HEK293 (cell line): ENCODE results near the gene USF1.
A peak's percentile ranks its signal among the peaks of the same experiment; 100 is the strongest.

ENCODE experiments used
- BCL6B ChIP-seq: fragments of 450-650 bp; formaldehyde crosslinking; IDR thresholded peaks from 2 replicates; pipeline ENCODE4 v1.5.1; 2017; ENCODE audit warnings: missing biosample characterization, missing genetic modification characterization
- ELK4 ChIP-seq: IDR thresholded peaks from 2 replicates; pipeline ENCODE4 v1.6.1; 2011; ENCODE audit warnings: mild to moderate bottlenecking, low read depth, low read length, borderline replicate concordance
- GLI4 ChIP-seq: fragments of 450-650 bp; formaldehyde crosslinking; IDR thresholded peaks from 2 replicates; pipeline ENCODE4 v1.5.1; 2016; ENCODE audit warnings: missing biosample characterization, missing genetic modification characterization
- HIC1 ChIP-seq: fragments of 450-650 bp; formaldehyde crosslinking; IDR thresholded peaks from 2 replicates; pipeline ENCODE4 v1.5.1; 2016; ENCODE audit warnings: missing biosample characterization, missing genetic modification characterization
- IKZF3 ChIP-seq: fragments of 450-650 bp; IDR thresholded peaks from 2 replicates; pipeline ENCODE4 v1.5.0; 2018; ENCODE audit warnings: missing biosample characterization, mild to moderate bottlenecking, missing genetic modification characterization, moderate library complexity
- INSM2 ChIP-seq: fragments of 450-650 bp; formaldehyde crosslinking; IDR thresholded peaks from 2 replicates; pipeline ENCODE4 v1.5.1; 2016; ENCODE audit warnings: missing biosample characterization, missing genetic modification characterization
- KLF1 ChIP-seq: fragments of 450-650 bp; formaldehyde crosslinking; IDR thresholded peaks from 2 replicates; pipeline ENCODE4 v1.5.1; 2016; ENCODE audit warnings: missing biosample characterization, missing genetic modification characterization
- KLF17 ChIP-seq: fragments of 450-650 bp; formaldehyde crosslinking; IDR thresholded peaks from 2 replicates; pipeline ENCODE4 v1.5.1; 2016; ENCODE audit warnings: missing biosample characterization, missing genetic modification characterization
- MZF1 ChIP-seq: fragments of 450-650 bp; formaldehyde crosslinking; IDR thresholded peaks from 2 replicates; pipeline ENCODE4 v1.5.1; 2017; ENCODE audit warnings: missing biosample characterization, missing genetic modification characterization, borderline replicate concordance
- SCRT2 ChIP-seq: fragments of 450-650 bp; formaldehyde crosslinking; IDR thresholded peaks from 2 replicates; pipeline ENCODE4 v1.5.1; 2016; ENCODE audit warnings: missing biosample characterization, missing genetic modification characterization
- SETDB1 ChIP-seq: IDR thresholded peaks from one replicate; pipeline ENCODE4 v1.6.1; 2017; ENCODE audit warnings: mild to moderate bottlenecking, low read length, moderate library complexity, mixed read lengths; ENCODE audit not compliant: insufficient read length
- SP3 ChIP-seq: fragments of 450-650 bp; formaldehyde crosslinking; IDR thresholded peaks from 2 replicates; pipeline ENCODE4 v1.5.1; 2016; ENCODE audit warnings: missing biosample characterization, missing genetic modification characterization
- SP7 ChIP-seq: fragments of 450-650 bp; formaldehyde crosslinking; IDR thresholded peaks from 2 replicates; pipeline ENCODE4 v1.5.1; 2016; ENCODE audit warnings: missing biosample characterization, missing genetic modification characterization
- ZBTB21 ChIP-seq: fragments of 450-650 bp; formaldehyde crosslinking; IDR thresholded peaks from 2 replicates; pipeline ENCODE4 v1.5.1; 2017; ENCODE audit warnings: missing biosample characterization, missing genetic modification characterization
- ZNF2 ChIP-seq: fragments of 450-650 bp; formaldehyde crosslinking; IDR thresholded peaks from 2 replicates; pipeline ENCODE4 v1.5.1; 2016; ENCODE audit warnings: missing biosample characterization, missing genetic modification characterization
- ZNF202 ChIP-seq: fragments of 450-650 bp; formaldehyde crosslinking; IDR thresholded peaks from 2 replicates; pipeline ENCODE4 v1.5.1; 2016; ENCODE audit warnings: missing biosample characterization, missing genetic modification characterization, borderline replicate concordance
- ZNF211 ChIP-seq: fragments of 450-650 bp; formaldehyde crosslinking; IDR thresholded peaks from 2 replicates; pipeline ENCODE4 v1.5.1; 2016; ENCODE audit warnings: low read depth, missing biosample characterization, missing genetic modification characterization
- ZNF398 ChIP-seq: fragments of 450-650 bp; formaldehyde crosslinking; IDR thresholded peaks from 2 replicates; pipeline ENCODE4 v1.5.1; 2017; ENCODE audit warnings: missing biosample characterization, missing genetic modification characterization
- ZNF433 ChIP-seq: fragments of 450-650 bp; formaldehyde crosslinking; IDR thresholded peaks from 2 replicates; pipeline ENCODE4 v1.5.1; 2016; ENCODE audit warnings: missing biosample characterization, missing genetic modification characterization, low read depth
- ZNF449 ChIP-seq: fragments of 450-650 bp; formaldehyde crosslinking; IDR thresholded peaks from 2 replicates; pipeline ENCODE4 v1.5.1; 2017; ENCODE audit warnings: missing biosample characterization, mild to moderate bottlenecking, missing genetic modification characterization, moderate library complexity
- ZNF514 ChIP-seq: fragments of 450-650 bp; formaldehyde crosslinking; IDR thresholded peaks from 2 replicates; pipeline ENCODE4 v1.5.1; 2016; ENCODE audit warnings: missing biosample characterization, missing genetic modification characterization
- ZNF521 ChIP-seq: fragments of 450-650 bp; formaldehyde crosslinking; IDR thresholded peaks from 2 replicates; pipeline ENCODE4 v1.5.1; 2017; ENCODE audit warnings: missing biosample characterization, mild to moderate bottlenecking, missing genetic modification characterization
- ZNF621 ChIP-seq: fragments of 450-650 bp; formaldehyde crosslinking; IDR thresholded peaks from 2 replicates; pipeline ENCODE4 v1.5.1; 2017; ENCODE audit warnings: missing biosample characterization, missing genetic modification characterization
- ZNF624 ChIP-seq: fragments of 450-650 bp; formaldehyde crosslinking; IDR thresholded peaks from 2 replicates; pipeline ENCODE4 v1.5.1; 2017; ENCODE audit warnings: missing biosample characterization, missing genetic modification characterization
- ZNF629 ChIP-seq: fragments of 450-650 bp; formaldehyde crosslinking; IDR thresholded peaks from 2 replicates; pipeline ENCODE4 v1.5.1; 2017; ENCODE audit warnings: missing biosample characterization, missing genetic modification characterization
- ZNF692 ChIP-seq: fragments of 450-650 bp; formaldehyde crosslinking; IDR thresholded peaks from 2 replicates; pipeline ENCODE4 v1.5.1; 2016; ENCODE audit warnings: missing biosample characterization, missing genetic modification characterization
- ZSCAN16 ChIP-seq: fragments of 450-650 bp; formaldehyde crosslinking; IDR thresholded peaks from 2 replicates; pipeline ENCODE4 v1.5.1; 2016; ENCODE audit warnings: missing biosample characterization, missing genetic modification characterization

USF1 gene

GRCh38 chr1:161082996-161083747 is 37.4 kb upstream of the USF1 start (continued):
- no peak for TF ChIP-seq ZNF621 (tag by site-specific recombination)
- TF ChIP-seq INSM2 (tag by site-specific recombination), result peak; percentile 45; the same call in 1 of the 2 replicates
- TF ChIP-seq KLF1 (tag by site-specific recombination), result peak; percentile 93; the same call in 1 of the 2 replicates
- 0 out of 2 replicates have a peak, but pooled peaks have one; percentile 36 for TF ChIP-seq ZNF692 (tag by site-specific recombination)
- no peak for TF ChIP-seq ZNF521 (tag by site-specific recombination)
- TF ChIP-seq ZNF433 (tag by site-specific recombination), result no peak
- no peak for TF ChIP-seq ZNF2 (tag by site-specific recombination)
- TF ChIP-seq ZNF449 (tag by site-specific recombination), result 0 out of 2 replicates have a peak, but pooled peaks have one; percentile 26
- TF ChIP-seq ELK4, result no peak
- peak; percentile 55 for TF ChIP-seq SP3
- TF ChIP-seq BCL6B (tag by site-specific recombination), result no peak
- no peak for TF ChIP-seq ZNF211
- TF ChIP-seq IKZF3 (tag by site-specific recombination), result no peak
- TF ChIP-seq ZNF202 (tag by site-specific recombination), result no peak
- TF ChIP-seq ZNF514, result no peak
- no peak for TF ChIP-seq SETDB1
- TF ChIP-seq ZNF398 (tag by site-specific recombination), result peak; percentile 8
- TF ChIP-seq HIC1 (tag by site-specific recombination), result peak; percentile 94
- TF ChIP-seq SCRT2 (tag by site-specific recombination), result peak; percentile 26; the same call in 1 of the 2 replicates
- TF ChIP-seq KLF17, result peak; percentile 94
- TF ChIP-seq ZSCAN16, result no peak
- TF ChIP-seq ZBTB21 (tag by site-specific recombination), result peak; percentile 95
- no peak for TF ChIP-seq ZNF624 (tag by site-specific recombination)
- TF ChIP-seq MZF1 (tag by site-specific recombination), result no peak
- no peak for TF ChIP-seq GLI4 (tag by site-specific recombination)
- peak; percentile 77 for TF ChIP-seq SP7 (tag by site-specific recombination)
- TF ChIP-seq ZNF629, result peak; percentile 97
